ENCODE measurements around the gene FAM3A. TPM values are rescaled to one million over a fixed set of nuclear protein-coding genes. Genes with fewer than 3 reads are reported as not detected.
"Not testable (repeated sequence)": the region's sequence is repeated elsewhere in the genome, so short reads cannot be mapped to it uniquely, and the experiment has no call there.

The FAM3A gene
- total RNA-seq, 1 donor from 2014 or later, result 39.7 TPM

DNA sequence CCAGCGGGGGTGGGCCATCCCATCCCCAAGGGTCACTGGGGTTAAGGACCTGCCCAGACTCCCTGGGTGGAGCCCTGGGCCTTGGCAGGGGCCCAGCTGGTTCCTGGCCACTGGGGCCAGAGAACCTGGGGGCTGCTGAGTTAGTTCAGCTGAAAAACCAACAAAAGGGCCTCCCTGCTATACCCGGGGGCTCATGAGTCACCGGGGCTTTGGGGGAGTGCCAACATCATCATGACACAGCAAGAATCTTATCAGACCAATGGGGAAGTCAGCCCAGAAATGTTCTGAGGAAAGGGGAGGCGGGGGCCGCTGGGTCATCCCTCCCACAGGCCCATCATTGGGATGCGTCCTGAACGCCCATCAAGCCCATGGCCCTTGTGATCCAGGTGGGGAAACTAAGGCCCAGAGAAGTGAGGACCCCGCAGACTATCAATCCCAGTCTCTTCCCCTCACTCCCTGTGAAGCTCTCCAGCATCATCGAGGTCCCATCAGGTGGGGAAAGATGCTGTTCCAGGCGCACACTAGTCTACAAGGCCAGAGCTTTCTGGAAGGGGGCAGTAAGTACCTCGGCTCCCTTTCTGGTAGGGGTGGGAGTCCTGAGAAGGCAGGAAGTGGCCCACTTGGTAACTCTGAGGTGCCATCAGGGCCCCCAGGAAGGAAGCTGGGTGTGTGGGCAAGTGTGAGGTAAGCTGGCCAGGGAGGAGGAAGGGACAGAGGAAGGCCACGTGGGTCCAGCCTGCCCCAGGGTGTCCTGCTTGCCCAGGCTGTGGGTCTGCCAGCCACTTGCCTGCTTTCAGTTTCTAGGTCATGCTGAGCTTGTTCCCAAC, 26.1 kb upstream of the FAM3A start:
- intact Hi-C loops (cut with DNase I), result no loop called here
- TF ChIP-seq, protein P1, sequence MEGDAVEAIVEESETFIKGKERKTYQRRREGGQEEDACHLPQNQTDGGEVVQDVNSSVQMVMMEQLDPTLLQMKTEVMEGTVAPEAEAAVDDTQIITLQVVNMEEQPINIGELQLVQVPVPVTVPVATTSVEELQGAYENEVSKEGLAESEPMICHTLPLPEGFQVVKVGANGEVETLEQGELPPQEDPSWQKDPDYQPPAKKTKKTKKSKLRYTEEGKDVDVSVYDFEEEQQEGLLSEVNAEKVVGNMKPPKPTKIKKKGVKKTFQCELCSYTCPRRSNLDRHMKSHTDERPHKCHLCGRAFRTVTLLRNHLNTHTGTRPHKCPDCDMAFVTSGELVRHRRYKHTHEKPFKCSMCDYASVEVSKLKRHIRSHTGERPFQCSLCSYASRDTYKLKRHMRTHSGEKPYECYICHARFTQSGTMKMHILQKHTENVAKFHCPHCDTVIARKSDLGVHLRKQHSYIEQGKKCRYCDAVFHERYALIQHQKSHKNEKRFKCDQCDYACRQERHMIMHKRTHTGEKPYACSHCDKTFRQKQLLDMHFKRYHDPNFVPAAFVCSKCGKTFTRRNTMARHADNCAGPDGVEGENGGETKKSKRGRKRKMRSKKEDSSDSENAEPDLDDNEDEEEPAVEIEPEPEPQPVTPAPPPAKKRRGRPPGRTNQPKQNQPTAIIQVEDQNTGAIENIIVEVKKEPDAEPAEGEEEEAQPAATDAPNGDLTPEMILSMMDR (IDR thresholded peaks at IDR 0.05), result no peak
- peak overlapping the region; percentile 14 for H3K4me3 ChIP-seq
- ATAC-seq (peak; percentile 43 to 51), DNase-seq (peak; percentile 73)
- peak overlapping the region; percentile 78 for H3K27ac ChIP-seq
- H3K27me3 ChIP-seq (ENCODE audit: low read depth), result no peaks in the 10 kb centered on the region
- peaks cover 39% of the 10 kb centered on the region for H3K4me1 ChIP-seq
- no peaks in the 10 kb centered on the region for H3K36me3 ChIP-seq
- H3K9me3 ChIP-seq, result no peaks in the 10 kb centered on the region

DNA sequence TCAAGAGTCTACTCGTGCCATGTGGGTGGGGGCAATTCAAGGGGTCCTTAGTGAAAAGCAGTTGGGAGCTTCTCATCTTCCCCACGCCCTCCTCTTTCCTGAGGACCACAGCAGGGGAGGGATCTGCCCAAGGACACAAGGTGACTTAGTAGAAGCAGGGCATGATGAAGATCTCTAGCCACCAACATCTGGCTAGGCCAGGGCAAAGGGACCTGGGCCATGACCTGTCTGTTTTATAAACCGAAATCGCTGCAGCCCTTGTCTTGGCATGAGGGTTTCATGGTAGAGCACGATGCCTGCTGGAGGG, 25.5 kb upstream of the FAM3A start:
- H3K36me3 ChIP-seq, result no peaks in the 10 kb centered on the region
- peaks cover 39% of the 10 kb centered on the region for H3K4me1 ChIP-seq
- no peak for DNase-seq
- H3K4me3 ChIP-seq, result no peak overlapping the region
- no peaks in the 10 kb centered on the region for H3K27me3 ChIP-seq (ENCODE audit: low read depth)
- TF ChIP-seq, protein P1 (IDR thresholded peaks at IDR 0.05), result no peak
- intact Hi-C loops (cut with DNase I), result no loop called here
- no peak for ATAC-seq
- peak overlapping the region; percentile 78 for H3K27ac ChIP-seq
- no peaks in the 10 kb centered on the region for H3K9me3 ChIP-seq

DNA sequence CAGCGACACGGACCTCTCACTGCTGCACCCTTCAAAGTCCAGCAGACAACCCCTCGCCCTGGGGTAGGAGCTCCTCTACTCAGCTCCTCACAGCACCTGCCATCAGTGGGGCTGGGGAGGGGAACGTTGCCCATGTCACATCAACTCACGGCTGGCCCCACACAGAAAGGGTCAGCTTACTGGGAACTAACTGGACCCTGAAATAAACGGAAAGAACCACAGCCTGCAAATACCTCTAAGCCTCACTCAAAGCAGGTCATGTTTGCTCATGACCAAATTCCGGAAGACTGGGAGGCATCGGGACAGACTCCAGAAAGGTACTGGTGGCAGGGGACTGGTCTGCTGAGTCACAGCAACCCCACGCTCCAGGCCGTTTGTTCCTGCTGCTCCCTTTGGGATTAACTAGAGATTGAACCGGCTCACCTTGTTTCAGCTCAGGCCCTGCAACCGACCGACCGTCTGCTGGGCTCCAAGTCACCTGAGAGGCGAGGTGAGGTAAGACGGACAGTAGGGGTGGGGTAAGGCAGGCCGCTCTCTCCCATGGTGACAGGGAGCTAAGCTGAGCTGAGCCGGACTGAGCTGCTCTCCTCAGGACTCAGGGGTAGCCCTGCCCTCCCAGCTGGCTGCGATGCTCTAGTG, 25.0 kb upstream of the FAM3A start:
- Histone ChIP-seq H3K27ac (peak overlapping the region; percentile 78), H3K4me1 (peaks cover 39% of the 10 kb centered on the region), H3K36me3 (no peaks in the 10 kb centered on the region), H3K9me3 (no peaks in the 10 kb centered on the region), H3K27me3 (ENCODE audit: low read depth) (no peaks in the 10 kb centered on the region), H3K4me3 (no peak overlapping the region)
- TF ChIP-seq, protein P1 (IDR thresholded peaks at IDR 0.05), result no peak
- intact Hi-C loops (cut with DNase I), result no loop called here
- peak; percentile 64 for DNase-seq
- ATAC-seq, result peak; percentile 71 to 72

DNA sequence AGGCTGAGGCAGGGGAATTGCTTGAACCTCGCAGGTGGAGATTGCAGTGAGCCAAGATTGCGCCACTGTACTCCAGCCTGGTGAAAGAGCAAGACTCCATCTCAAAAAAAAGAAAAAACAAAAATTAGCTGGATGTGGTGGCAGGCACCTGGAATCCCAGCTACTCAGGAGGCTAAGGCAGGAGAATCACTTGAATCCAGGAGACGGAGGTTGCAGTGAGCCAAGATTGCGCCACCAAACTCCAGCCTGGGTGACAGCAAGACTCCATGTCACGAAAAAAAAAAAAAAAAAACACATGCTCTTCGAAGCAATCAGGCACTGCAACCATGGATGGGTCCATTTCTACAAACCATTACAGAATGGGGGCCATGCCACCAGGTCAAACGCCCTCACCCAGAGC, 24.3 kb upstream of the FAM3A start:
- DNase-seq; H3K4me3 ChIP-seq; H3K27me3 ChIP-seq (ENCODE audit: low read depth); H3K9me3 ChIP-seq; ATAC-seq; intact Hi-C loops (cut with DNase I); H3K36me3 ChIP-seq: not testable (repeated sequence)
- peak overlapping the region; percentile 78 for H3K27ac ChIP-seq
- H3K4me1 ChIP-seq, result peaks cover 39% of the 10 kb centered on the region

DNA sequence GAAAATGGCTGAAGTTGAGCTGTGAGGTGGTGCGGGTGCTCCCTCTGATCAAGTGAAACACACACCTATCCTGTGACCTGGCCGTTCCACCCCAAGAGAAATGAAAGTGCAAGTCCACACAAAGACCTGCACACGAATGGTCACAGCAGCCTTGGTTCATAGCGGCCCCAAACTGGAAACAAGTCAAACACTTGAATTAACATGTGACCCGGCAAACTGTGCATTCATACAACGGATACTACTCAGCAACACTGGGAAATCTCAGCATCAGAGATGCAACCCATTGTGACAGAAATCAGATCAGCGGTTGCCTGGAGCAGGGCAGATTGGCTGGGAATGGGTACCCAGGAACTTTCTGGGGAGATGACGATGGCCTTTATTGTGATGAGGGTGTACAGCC, 23.0 kb upstream of the FAM3A start:
- Histone ChIP-seq H3K4me3 (no peak overlapping the region), H3K9me3 (no peaks in the 10 kb centered on the region), H3K27ac (no peak overlapping the region), H3K27me3 (ENCODE audit: low read depth) (no peaks in the 10 kb centered on the region), H3K36me3 (peaks cover 11% of the 10 kb centered on the region), H3K4me1 (peaks cover 28% of the 10 kb centered on the region)
- no peak for ATAC-seq
- TF ChIP-seq, protein P1 (IDR thresholded peaks at IDR 0.05), result no peak
- DNase-seq, result no peak
- intact Hi-C loops (cut with DNase I), result no loop called here

DNA sequence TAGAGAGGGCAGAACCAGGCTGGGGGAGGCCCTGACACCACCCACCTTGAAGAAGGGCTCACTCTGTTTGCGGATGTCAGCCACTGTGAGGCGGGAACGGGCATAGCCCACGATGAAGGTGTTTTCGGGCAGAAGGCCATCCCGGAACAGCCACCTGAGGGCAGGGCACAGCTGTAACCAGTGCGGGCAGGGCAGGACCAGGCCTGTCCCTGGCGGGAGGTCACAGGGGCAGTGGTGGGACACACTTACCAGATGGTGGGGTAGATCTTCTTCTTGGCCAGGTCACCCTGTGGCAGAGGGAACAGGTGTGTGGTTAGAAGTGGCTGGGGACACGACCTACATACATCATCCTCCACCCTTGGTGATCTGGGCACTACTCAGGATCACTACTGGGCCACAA, 19.9 kb upstream of the FAM3A start:
- DNase-seq, result no peak
- TF ChIP-seq, protein P1 (IDR thresholded peaks at IDR 0.05), result no peak
- H3K36me3 ChIP-seq, result peaks cover 29% of the 10 kb centered on the region
- intact Hi-C loops (cut with DNase I), result no loop called here
- no peak overlapping the region for H3K4me3 ChIP-seq
- no peaks in the 10 kb centered on the region for H3K27me3 ChIP-seq (ENCODE audit: low read depth)
- no peaks in the 10 kb centered on the region for H3K9me3 ChIP-seq
- no peak overlapping the region for H3K27ac ChIP-seq
- ATAC-seq, result no peak
- H3K4me1 ChIP-seq, result no peaks in the 10 kb centered on the region

All from lower lobe of right lung (tissue), 2 donors.